Kidney (tissue), 14 donors: ENCODE results near the gene LPIN2. TPM values are rescaled to one million over a fixed set of nuclear protein-coding genes. Genes with fewer than 3 reads are reported as not detected.

Experiments used
- DNase-seq, 5 donors: peaks; one replicate each; pipeline ENCODE4 v3.0.0-alpha.2; 2013 to 2020
- FAIRE-seq: peaks from 2 replicates; lab custom pipeline; 2012; peaks lifted over from hg19 to GRCh38; lab: Jason Lieb, UNC
- H3K27ac ChIP-seq, 2 donors: one replicate each; pipeline ENCODE4 v1.7.0; 2013; ENCODE audit warnings: low read depth in 2 of 2, low read length in 2 of 2, inconsistent platforms in 1 of 2
- H3K27me3 ChIP-seq: one replicate; pipeline ENCODE4 v1.7.1; 2013; ENCODE audit warnings: low read length, inconsistent platforms; ENCODE audit not compliant: control insufficient read depth, insufficient read depth
- H3K36me3 ChIP-seq, 3 donors: one replicate each; pipeline versions ENCODE4 v1.7.0 to v1.7.1; 2013; ENCODE audit warnings: low read length in 3 of 3, control low read depth in 1 of 3, inconsistent platforms in 1 of 3; ENCODE audit not compliant: insufficient read depth in 3 of 3, control insufficient read depth in 2 of 3
- H3K4me1 ChIP-seq, 3 donors: one replicate each; pipeline versions ENCODE4 v1.7.0 to v1.7.1; 2013; ENCODE audit warnings: low read length in 3 of 3, inconsistent platforms in 1 of 3, low read depth in 1 of 3; ENCODE audit not compliant: control insufficient read depth in 2 of 3, insufficient read depth in 2 of 3
- H3K4me3 ChIP-seq, 3 donors: one replicate each; pipeline versions ENCODE4 v1.7.0 to v1.8.1; 2013; ENCODE audit warnings: low read length in 3 of 3, control low read depth in 1 of 3, inconsistent platforms in 1 of 3
- H3K9ac ChIP-seq, 3 donors: one replicate each; pipeline versions ENCODE4 v1.7.0 to v1.7.1; 2013; ENCODE audit warnings: low read length in 3 of 3, control low read depth in 1 of 3, inconsistent platforms in 1 of 3
- H3K9me3 ChIP-seq, 3 donors: one replicate each; pipeline versions ENCODE4 v1.7.0 to v1.7.1; 2013; ENCODE audit warnings: low read length in 3 of 3, control low read depth in 1 of 3, inconsistent platforms in 1 of 3; ENCODE audit not compliant: control insufficient read depth in 2 of 3, insufficient read depth in 1 of 3
- CTCF ChIP-seq: IDR thresholded peaks from 3 replicates; pipeline ENCODE4 v1.5.1; 2012; ENCODE audit warnings: mild to moderate bottlenecking, moderate library complexity, borderline replicate concordance; ENCODE audit not compliant: insufficient read depth; ENCODE audit errors: extremely low read depth
- intact Hi-C: fragments of 100-400 bp; cut with DNase I; formaldehyde crosslinking; loops from one replicate; pipeline ENCODE4 v1.11.1; 2022
- polyA plus RNA-seq: library from polyadenylated mRNA; stranded (reverse); fragments of 350-450 nt; fragmentation: Illumina TruSeq; extraction: RNeasy Lipid Tissue Mini Kit (QIAGEN cat#74804); gene quantifications from one replicate; pipeline ENCODE4 v1.2.3, GENCODE V29; 2014; ENCODE audit warnings: low read depth, low replicate concordance; ENCODE audit not compliant: insufficient read depth
- total RNA-seq: library from RNA; stranded (reverse); fragmentation: NEBNext Ultra II Directional; extraction: Animal tissue kit (Norgen Biotek cat#: 25700); gene quantifications from one replicate; pipeline ENCODE4 v1.2.1, GENCODE V29; 2021
- donor health status: control.
- donor health status: control.
- donor health status: control.
- donor health status: control.
- donor health status: control.
- donor health status: DM: yes; HTN: yes; CAD: no.
- donor health status: Normal renal cell carcinoma (clear cell type).

The LPIN2 gene
- total and polyA plus RNA-seq, 2 donors from 2014 or later: 14.3 to 52.3 TPM

DNA sequence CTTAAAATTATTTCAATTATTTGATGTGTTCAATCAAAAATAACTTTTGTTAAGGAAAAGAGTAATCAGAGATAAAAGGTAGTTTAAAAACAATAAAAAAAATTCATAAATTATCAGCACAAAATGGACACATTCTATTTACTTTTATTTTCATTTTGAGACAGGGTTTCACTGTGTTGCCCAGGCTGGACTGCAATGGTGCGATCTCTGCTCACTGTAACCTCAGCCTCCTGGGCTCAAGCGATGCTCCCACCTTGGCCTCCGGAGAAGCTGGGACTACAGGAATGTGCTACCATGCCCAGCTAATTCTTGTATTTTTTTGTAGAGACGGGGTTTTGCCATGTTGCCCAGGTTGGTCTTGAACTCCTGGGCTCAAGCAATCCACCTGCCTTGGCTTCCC is 47.1 kb downstream of the LPIN2 start:
- TF ChIP-seq CTCF: no peak

DNA sequence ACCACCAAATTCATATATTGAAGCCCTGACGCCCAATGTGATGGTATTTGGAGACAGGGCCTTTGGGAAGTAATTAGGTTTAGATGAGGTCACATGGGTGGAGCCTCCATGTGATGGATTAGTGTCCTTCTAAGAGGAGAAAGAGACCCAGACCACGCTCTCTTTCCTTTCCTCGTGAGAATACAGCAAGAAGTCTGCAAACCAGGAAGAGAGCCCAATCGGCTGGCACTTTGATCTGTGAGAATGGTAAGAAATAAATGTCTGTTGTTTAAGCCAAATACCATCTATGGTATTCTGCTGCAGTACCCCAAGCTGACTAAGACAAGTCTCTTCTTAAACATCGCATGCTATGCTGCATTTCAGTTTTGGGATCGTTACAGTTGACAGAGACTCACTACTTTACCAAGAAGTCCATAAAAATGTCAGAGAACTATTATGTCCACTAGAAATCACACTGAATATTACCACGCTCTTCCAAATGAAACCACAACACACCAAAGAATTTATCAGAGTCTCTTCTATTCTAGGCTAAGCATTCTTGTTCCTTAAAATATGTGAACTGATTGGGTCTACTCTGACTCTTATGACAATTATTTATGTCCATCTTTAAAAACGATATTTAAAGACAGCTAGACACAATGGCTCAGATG is 48.5 kb downstream of the LPIN2 start:
- intact Hi-C loops: no loop called here
- H3K4me3 ChIP-seq: no peak overlapping the region
- FAIRE-seq: no peak
- H3K9ac ChIP-seq: no peak overlapping the region
- H3K4me1 ChIP-seq: peaks cover 4 to 55% (median 33%) of the 10 kb centered on the region in 3 donors
- no peaks in the 10 kb centered on the region for H3K9me3 ChIP-seq
- no peak for TF ChIP-seq CTCF
- H3K27me3 ChIP-seq: no peaks in the 10 kb centered on the region
- no peaks in the 10 kb centered on the region for H3K36me3 ChIP-seq
- no peak overlapping the region for H3K27ac ChIP-seq
- no peak for DNase-seq

More for the DNA sequence above, 47.1 kb downstream of the LPIN2 start:
- no peaks in the 10 kb centered on the region for H3K9me3 ChIP-seq
- no peak overlapping the region for H3K9ac ChIP-seq
- intact Hi-C loops: no loop called here
- FAIRE-seq (no peak), DNase-seq (no peak)
- H3K36me3 ChIP-seq: no peaks in the 10 kb centered on the region
- H3K27ac ChIP-seq: peak overlapping the region; percentile 7 to 63
- peaks cover 4 to 64% (median 38%) of the 10 kb centered on the region in 3 donors for H3K4me1 ChIP-seq
- H3K27me3 ChIP-seq: no peaks in the 10 kb centered on the region
- no peak overlapping the region for H3K4me3 ChIP-seq

Other genes starting within 250 kb of the LPIN2 start
- 24.0 TPM for gene EMILIN2, start 166.1 kb downstream of the LPIN2 start, total RNA-seq
- gene EMILIN2, start 166.1 kb downstream of the LPIN2 start, polyA plus RNA-seq: 4.3 TPM
- gene MYOM1, start 206.8 kb upstream of the LPIN2 start, total RNA-seq: 6.8 TPM
- 2.1 TPM for gene MYOM1, start 206.8 kb upstream of the LPIN2 start, polyA plus RNA-seq
- 450 TPM for gene MYL12A, start 234.7 kb upstream of the LPIN2 start, total RNA-seq
- gene MYL12A, start 234.7 kb upstream of the LPIN2 start, polyA plus RNA-seq: 442 TPM
- gene MYL12B, start 249.0 kb upstream of the LPIN2 start, total RNA-seq: 448 TPM
- 884 TPM for gene MYL12B, start 249.0 kb upstream of the LPIN2 start, polyA plus RNA-seq